NK-92 (cell line): ENCODE measurements around the gene NOCT.
"Not testable (repeated sequence)": the region's sequence is repeated elsewhere in the genome, so short reads cannot be mapped to it uniquely, and the experiment has no call there.

Source experiments
- DNase-seq: peaks from one replicate; lab custom pipeline; 2025; ENCODE audit not compliant: unreplicated experiment; lab: John Stamatoyannopoulos, UW

NOCT gene

GRCh38 chr4:139042981-139043460 is 27.4 kb downstream of the NOCT start:
- no peak for DNase-seq

- DNase-seq: no peak
These were observed 28.7 kb downstream of the NOCT start for GRCh38 chr4:139044291-139044690.

GRCh38 chr4:139048026-139048425 is 32.4 kb downstream of the NOCT start:
- DNase-seq: no peak

- DNase-seq: no peak
These were observed 34.9 kb downstream of the NOCT start for GRCh38 chr4:139050446-139050845.

GRCh38 chr4:139053909-139054308 is 38.3 kb downstream of the NOCT start:
- no peak for DNase-seq

- no peak for DNase-seq
These were observed 39.4 kb downstream of the NOCT start for GRCh38 chr4:139054791-139055505.

GRCh38 chr4:139059026-139059425 is 43.4 kb downstream of the NOCT start:
- DNase-seq: not testable (repeated sequence)

GRCh38 chr4:139060591-139060990 is 45.0 kb downstream of the NOCT start:
- DNase-seq: no peak

- DNase-seq: no peak
These were observed 60.6 kb downstream of the NOCT start for GRCh38 chr4:139076016-139076744.

GRCh38 chr4:139077567-139078355 is 62.2 kb downstream of the NOCT start:
- DNase-seq: no peak

GRCh38 chr4:139078926-139079325 is 63.3 kb downstream of the NOCT start:
- no peak for DNase-seq

GRCh38 chr4:139082750-139083606 is 67.4 kb downstream of the NOCT start:
- DNase-seq: peak; percentile 51

GRCh38 chr4:139083607-139083955 is 68.0 kb downstream of the NOCT start:
- peak; percentile 2 for DNase-seq

GRCh38 chr4:139083956-139084803 is 68.6 kb downstream of the NOCT start:
- peak; percentile 4 for DNase-seq

- DNase-seq: no peak
These were observed 69.2 kb downstream of the NOCT start for GRCh38 chr4:139084804-139085093.

GRCh38 chr4:139085141-139085540 is 69.6 kb downstream of the NOCT start:
- no peak for DNase-seq

- DNase-seq: no peak
These were observed 76.7 kb downstream of the NOCT start for GRCh38 chr4:139092271-139092670.
